ENCODE results near the gene TBC1D13. TPM values are rescaled to one million over a fixed set of nuclear protein-coding genes. Genes with fewer than 3 reads are reported as not detected.

The TBC1D13 gene
- total and polyA plus RNA-seq, 2 of the 13 experiments (the other 11 are each of a cell fraction or from before 2014, with no cell fraction given) = 17.9 to 19.7 TPM

GRCh38 chr9:128818839-128819715, 32.0 kb downstream of the TBC1D13 start (continued):
- TF ChIP-seq DZIP1 (CRISPR knock-in tag; IDR thresholded peaks at IDR 0.05) (0 out of 2 replicates have a peak, but pooled peaks have one; percentile 59), ZNF484 (CRISPR knock-in tag; IDR thresholded peaks at IDR 0.05; ENCODE audit: borderline replicate concordance, low read depth) (no peak), SAP130 (CRISPR knock-in tag; IDR thresholded peaks at IDR 0.05; ENCODE audit: low read depth) (no peak; the same call in 1 of the 2 replicates), ZHX1 (CRISPR knock-in tag; IDR thresholded peaks at IDR 0.05; ENCODE audit: low read depth) (no peak), ZNF335 (CRISPR knock-in tag; IDR thresholded peaks at IDR 0.05) (no peak), ZSCAN31 (CRISPR knock-in tag; IDR thresholded peaks at IDR 0.05; ENCODE audit: low read depth) (no peak; the same call in 1 of the 2 replicates), ZNF704 (CRISPR knock-in tag; IDR thresholded peaks at IDR 0.05; ENCODE audit: borderline replicate concordance) (no peak), ZNF543 (CRISPR knock-in tag; IDR thresholded peaks at IDR 0.05) (no peak), ZNF362 (CRISPR knock-in tag; IDR thresholded peaks at IDR 0.05; ENCODE audit: borderline replicate concordance) (no peak), ZNF260 (CRISPR knock-in tag; IDR thresholded peaks at IDR 0.05; ENCODE audit: borderline replicate concordance, low read depth) (no peak), ZNF329 (CRISPR knock-in tag; IDR thresholded peaks at IDR 0.05; ENCODE audit: low read depth) (no peak; the same call in 1 of the 2 replicates), PRMT3 (CRISPR knock-in tag; IDR thresholded peaks at IDR 0.05; ENCODE audit: borderline replicate concordance, low read depth) (no peak), KMT2B (CRISPR knock-in tag; IDR thresholded peaks at IDR 0.05) (no peak), ZNF292 (CRISPR knock-in tag; IDR thresholded peaks at IDR 0.05; ENCODE audit: borderline replicate concordance, low read depth) (no peak), MYC (CRISPR knock-in tag; IDR thresholded peaks at IDR 0.05; ENCODE audit: borderline replicate concordance) (peak; percentile 41; the same call in 1 of the 2 replicates), UBTF (CRISPR knock-in tag; IDR thresholded peaks at IDR 0.05) (peak; percentile 88), ZNF569 (CRISPR knock-in tag; IDR thresholded peaks at IDR 0.05; ENCODE audit: borderline replicate concordance) (no peak)
